Measurements from ENCODE around the gene TMEM179.

TMEM179 gene

GRCh38 chr14:104595911-104596450, 8.6 kb downstream of the TMEM179 start:
- Histone ChIP-seq H3K9me3 (ENCODE audit: control insufficient read depth, insufficient read depth, low read length) (no peaks in the 10 kb centered on the region), H3K4me1 (ENCODE audit: control insufficient read depth, insufficient read depth, low read length) (no peaks in the 10 kb centered on the region), H3K36me3 (ENCODE audit: control insufficient read depth, insufficient read depth, low read length) (no peaks in the 10 kb centered on the region), H3K4me3 (ENCODE audit: low read depth, low read length) (no peak overlapping the region), H3K9ac (ENCODE audit: low read depth, low read length) (no peak overlapping the region), H3K27me3 (ENCODE audit: control insufficient read depth, insufficient read depth, low read length) (no peaks in the 10 kb centered on the region)

DNA sequence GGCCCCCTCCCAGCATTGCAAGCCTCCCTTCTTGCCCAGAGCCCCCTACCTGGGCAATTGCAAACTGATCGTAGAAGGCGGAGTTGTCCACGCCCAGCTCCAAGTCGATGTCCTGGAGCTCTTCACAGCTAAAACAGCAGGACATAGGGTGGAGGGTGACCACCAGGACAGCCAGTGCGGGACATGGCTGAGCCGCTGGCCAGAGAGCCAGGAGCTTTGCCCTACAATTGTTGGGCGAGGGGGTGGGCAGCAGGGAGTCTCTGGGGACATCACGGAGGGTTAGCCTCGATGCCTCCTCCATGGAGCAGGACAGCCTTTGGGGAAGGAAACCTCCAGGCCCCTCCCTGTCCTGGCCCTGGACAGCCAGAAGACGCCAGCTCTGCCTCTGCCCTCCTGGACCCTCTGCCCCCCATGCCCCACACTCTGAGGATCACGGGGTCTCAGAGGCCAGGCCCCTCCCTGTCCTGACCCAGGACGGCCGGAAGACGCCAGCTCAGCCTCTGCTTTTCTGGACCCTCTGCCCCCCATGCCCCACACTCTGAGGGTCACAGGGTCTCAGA, 9.4 kb downstream of the TMEM179 start:
- Histone ChIP-seq H3K4me1 (ENCODE audit: control insufficient read depth, insufficient read depth, low read length) (no peaks in the 10 kb centered on the region), H3K4me3 (ENCODE audit: low read depth, low read length) (no peak overlapping the region), H3K9me3 (ENCODE audit: control insufficient read depth, insufficient read depth, low read length) (no peaks in the 10 kb centered on the region), H3K9ac (ENCODE audit: low read depth, low read length) (no peak overlapping the region), H3K27me3 (ENCODE audit: control insufficient read depth, insufficient read depth, low read length) (no peaks in the 10 kb centered on the region), H3K36me3 (ENCODE audit: control insufficient read depth, insufficient read depth, low read length) (no peaks in the 10 kb centered on the region)

DNA sequence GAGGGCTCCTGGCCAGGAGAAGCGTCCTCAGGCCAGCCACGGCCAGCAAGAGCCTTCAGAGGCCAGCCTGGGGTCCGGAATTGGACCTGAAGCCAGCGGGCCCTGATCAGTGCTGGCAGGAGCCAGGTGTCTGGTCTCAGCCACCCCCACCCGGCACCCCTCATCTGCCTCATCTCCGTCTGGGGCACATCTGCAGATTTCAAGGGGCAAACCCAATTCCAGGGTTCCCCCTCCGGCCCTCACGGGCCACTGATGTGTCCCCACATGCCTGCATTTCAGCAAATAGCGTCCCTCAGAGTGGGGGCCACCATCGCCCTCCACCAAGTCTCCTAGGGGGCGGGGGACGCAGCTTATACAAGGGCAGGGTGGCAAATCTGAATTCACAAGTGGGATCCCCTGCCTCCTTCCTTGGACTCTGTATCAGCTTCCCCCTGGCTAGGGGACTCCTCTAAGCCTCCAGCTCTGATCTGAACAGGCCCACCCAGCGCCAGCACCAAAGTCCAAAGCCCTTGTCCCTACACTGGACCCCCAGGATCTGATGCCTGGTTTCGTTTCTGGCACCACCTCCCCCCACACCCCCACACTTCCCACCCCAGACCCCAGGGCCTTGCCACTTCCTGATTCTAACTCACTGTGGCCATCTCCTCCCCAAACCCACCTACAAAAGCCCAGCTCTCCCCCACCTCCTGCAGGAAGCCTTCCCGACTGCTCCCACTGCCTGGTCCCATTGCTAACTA, 10.1 kb downstream of the TMEM179 start:
- no peak overlapping the region for H3K4me3 ChIP-seq (ENCODE audit: low read depth, low read length)
- H3K27me3 ChIP-seq (ENCODE audit: control insufficient read depth, insufficient read depth, low read length): no peaks in the 10 kb centered on the region

DNA sequence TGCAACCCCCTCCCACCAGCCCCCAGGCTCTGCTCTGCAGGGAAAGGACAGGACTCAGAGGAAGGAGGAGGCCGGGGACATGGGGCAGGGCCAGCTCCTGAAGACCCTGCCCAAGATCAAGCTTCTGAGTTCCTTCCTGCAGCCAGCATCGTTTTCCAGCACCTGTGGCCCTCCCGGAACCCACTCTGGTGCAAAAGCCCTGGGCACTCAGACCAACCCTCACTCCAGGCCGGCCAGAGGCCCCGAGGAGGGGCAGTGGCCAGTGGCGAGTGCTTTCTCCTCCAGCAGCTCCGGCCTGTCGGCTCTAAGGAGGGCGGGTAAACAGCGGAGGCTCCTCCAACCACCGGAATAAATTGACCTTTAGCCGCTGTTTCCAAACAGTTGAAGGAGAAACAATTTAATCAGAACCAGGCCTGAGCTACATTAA, 10.8 kb downstream of the TMEM179 start:
- Histone ChIP-seq H3K27me3 (ENCODE audit: control insufficient read depth, insufficient read depth, low read length) (no peaks in the 10 kb centered on the region), H3K36me3 (ENCODE audit: control insufficient read depth, insufficient read depth, low read length) (no peaks in the 10 kb centered on the region), H3K4me1 (ENCODE audit: control insufficient read depth, insufficient read depth, low read length) (no peaks in the 10 kb centered on the region)

More for the DNA sequence above, 10.1 kb downstream of the TMEM179 start:
- Histone ChIP-seq H3K9ac (ENCODE audit: low read depth, low read length) (no peak overlapping the region), H3K9me3 (ENCODE audit: control insufficient read depth, insufficient read depth, low read length) (no peaks in the 10 kb centered on the region), H3K4me1 (ENCODE audit: control insufficient read depth, insufficient read depth, low read length) (no peaks in the 10 kb centered on the region), H3K36me3 (ENCODE audit: control insufficient read depth, insufficient read depth, low read length) (no peaks in the 10 kb centered on the region)

GRCh38 chr14:104593241-104593701, 11.3 kb downstream of the TMEM179 start:
- Histone ChIP-seq H3K36me3 (ENCODE audit: control insufficient read depth, insufficient read depth, low read length) (no peaks in the 10 kb centered on the region), H3K4me3 (ENCODE audit: low read depth, low read length) (no peak overlapping the region), H3K9me3 (ENCODE audit: control insufficient read depth, insufficient read depth, low read length) (no peaks in the 10 kb centered on the region), H3K9ac (ENCODE audit: low read depth, low read length) (no peak overlapping the region), H3K27me3 (ENCODE audit: control insufficient read depth, insufficient read depth, low read length) (no peaks in the 10 kb centered on the region), H3K4me1 (ENCODE audit: control insufficient read depth, insufficient read depth, low read length) (no peaks in the 10 kb centered on the region)

More for the DNA sequence above, 10.8 kb downstream of the TMEM179 start:
- H3K9ac ChIP-seq (ENCODE audit: low read depth, low read length): no peak overlapping the region
- no peak overlapping the region for H3K4me3 ChIP-seq (ENCODE audit: low read depth, low read length)
- no peaks in the 10 kb centered on the region for H3K9me3 ChIP-seq (ENCODE audit: control insufficient read depth, insufficient read depth, low read length)

- H3K4me3 ChIP-seq (ENCODE audit: low read depth, low read length): no peak overlapping the region
- no peaks in the 10 kb centered on the region for H3K9me3 ChIP-seq (ENCODE audit: control insufficient read depth, insufficient read depth, low read length)
- H3K4me1 ChIP-seq (ENCODE audit: control insufficient read depth, insufficient read depth, low read length): no peaks in the 10 kb centered on the region
- H3K9ac ChIP-seq (ENCODE audit: low read depth, low read length): no peak overlapping the region
- H3K36me3 ChIP-seq (ENCODE audit: control insufficient read depth, insufficient read depth, low read length): no peaks in the 10 kb centered on the region
- no peaks in the 10 kb centered on the region for H3K27me3 ChIP-seq (ENCODE audit: control insufficient read depth, insufficient read depth, low read length)
Observed at GRCh38 chr14:104592785-104593184, 11.8 kb downstream of the TMEM179 start.

GRCh38 chr14:104592292-104592672, 12.3 kb downstream of the TMEM179 start:
- Histone ChIP-seq H3K9me3 (ENCODE audit: control insufficient read depth, insufficient read depth, low read length) (no peaks in the 10 kb centered on the region), H3K4me1 (ENCODE audit: control insufficient read depth, insufficient read depth, low read length) (no peaks in the 10 kb centered on the region), H3K27me3 (ENCODE audit: control insufficient read depth, insufficient read depth, low read length) (no peaks in the 10 kb centered on the region), H3K36me3 (ENCODE audit: control insufficient read depth, insufficient read depth, low read length) (no peaks in the 10 kb centered on the region), H3K4me3 (ENCODE audit: low read depth, low read length) (no peak overlapping the region), H3K9ac (ENCODE audit: low read depth, low read length) (no peak overlapping the region)

DNA sequence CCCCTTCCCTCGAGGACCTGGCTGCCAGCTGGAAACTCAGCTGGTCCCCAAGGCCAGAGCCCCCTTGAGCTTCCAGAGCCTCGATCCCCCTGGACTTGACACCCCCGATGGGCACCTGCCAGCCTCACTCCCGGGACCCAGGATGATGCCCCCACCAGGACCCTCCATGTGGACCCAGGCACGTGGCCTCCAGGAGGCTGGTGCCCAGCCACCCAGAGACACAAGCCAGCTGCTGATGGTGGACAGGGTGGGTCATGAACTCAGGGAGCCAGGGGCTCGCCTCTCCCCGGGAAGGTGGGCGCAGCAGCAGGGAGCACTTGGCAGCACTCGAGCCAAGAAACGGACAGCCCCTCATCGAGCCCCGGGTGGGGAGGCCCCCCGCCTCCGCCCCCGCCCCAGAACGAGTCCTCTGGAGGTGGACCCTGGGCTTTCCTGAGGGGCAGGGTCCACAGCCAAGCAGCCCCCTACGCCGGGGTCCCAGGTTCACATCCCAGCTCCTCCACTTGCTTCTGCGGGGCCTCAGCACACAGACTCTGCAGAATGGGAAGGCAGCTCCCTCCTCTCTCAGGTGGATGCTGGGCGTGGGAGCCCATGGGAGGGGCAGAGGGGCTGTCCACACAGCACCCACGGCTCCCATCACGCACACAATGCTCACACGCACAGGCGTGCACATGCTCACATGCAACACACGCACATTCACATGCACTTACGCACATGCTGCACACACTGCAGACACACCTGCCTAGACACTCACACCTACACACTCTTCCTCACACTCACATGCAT, 12.9 kb downstream of the TMEM179 start:
- Histone ChIP-seq H3K27me3 (ENCODE audit: control insufficient read depth, insufficient read depth, low read length) (no peaks in the 10 kb centered on the region), H3K4me1 (ENCODE audit: control insufficient read depth, insufficient read depth, low read length) (no peaks in the 10 kb centered on the region), H3K9me3 (ENCODE audit: control insufficient read depth, insufficient read depth, low read length) (no peaks in the 10 kb centered on the region), H3K9ac (ENCODE audit: low read depth, low read length) (no peak overlapping the region), H3K36me3 (ENCODE audit: control insufficient read depth, insufficient read depth, low read length) (no peaks in the 10 kb centered on the region), H3K4me3 (ENCODE audit: low read depth, low read length) (no peak overlapping the region)

DNA sequence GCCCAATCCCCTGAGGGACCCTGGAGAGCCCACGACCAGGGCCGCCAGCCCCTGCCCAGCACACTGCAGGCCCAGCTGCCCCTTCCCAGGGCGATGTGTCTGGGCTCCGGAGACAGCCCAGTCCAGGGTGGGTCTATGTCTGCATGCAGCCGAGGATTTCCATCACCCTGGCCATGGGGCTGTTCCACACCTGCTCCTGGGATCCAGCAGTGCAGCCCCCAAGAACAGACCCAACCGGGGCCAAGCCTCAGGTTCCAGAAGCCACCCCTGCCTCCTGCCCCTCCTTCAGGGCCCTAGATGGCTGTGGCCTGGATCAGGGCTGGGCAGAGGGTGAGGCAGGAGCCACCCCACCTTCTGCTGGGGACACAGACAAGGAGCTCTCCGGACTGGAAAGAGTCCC, 13.5 kb downstream of the TMEM179 start:
- Histone ChIP-seq H3K4me3 (ENCODE audit: low read depth, low read length) (no peak overlapping the region), H3K9ac (ENCODE audit: low read depth, low read length) (no peak overlapping the region), H3K36me3 (ENCODE audit: control insufficient read depth, insufficient read depth, low read length) (no peaks in the 10 kb centered on the region), H3K9me3 (ENCODE audit: control insufficient read depth, insufficient read depth, low read length) (no peaks in the 10 kb centered on the region), H3K27me3 (ENCODE audit: control insufficient read depth, insufficient read depth, low read length) (no peaks in the 10 kb centered on the region), H3K4me1 (ENCODE audit: control insufficient read depth, insufficient read depth, low read length) (no peaks in the 10 kb centered on the region)

GRCh38 chr14:104590240-104590965, 14.2 kb downstream of the TMEM179 start:
- H3K36me3 ChIP-seq (ENCODE audit: control insufficient read depth, insufficient read depth, low read length): no peaks in the 10 kb centered on the region
- no peak overlapping the region for H3K9ac ChIP-seq (ENCODE audit: low read depth, low read length)
- no peaks in the 10 kb centered on the region for H3K27me3 ChIP-seq (ENCODE audit: control insufficient read depth, insufficient read depth, low read length)
- H3K4me3 ChIP-seq (ENCODE audit: low read depth, low read length): no peak overlapping the region
- no peaks in the 10 kb centered on the region for H3K9me3 ChIP-seq (ENCODE audit: control insufficient read depth, insufficient read depth, low read length)
- no peaks in the 10 kb centered on the region for H3K4me1 ChIP-seq (ENCODE audit: control insufficient read depth, insufficient read depth, low read length)
